K562 (cell line): Measurements from ENCODE around the gene WFIKKN1. TPM values are rescaled to one million over a fixed set of nuclear protein-coding genes. Genes with fewer than 3 reads are reported as not detected.

ENCODE experiments used
- ATAC-seq: fragments of 200-7000 bp; cut with Tn5 transposase; 3 replicates; pipeline ENCODE4 v1.9.1; 2020; ENCODE audit warnings: moderate library complexity
- BruUV-seq: library from RNA; stranded (reverse); fragments of 400-500 nt; replicated peaks from 2 replicates; lab custom pipeline; 2021; lab: Mats Ljungman, UMichigan
- CTCF ChIA-PET: fragments of 300-600 bp; formaldehyde crosslinking; extraction: SDS; loops from one replicate; lab custom pipeline; 2021; ENCODE audit warnings: low intra/inter-chr PET ratio; lab: Yijun Ruan, JAX
- POLR2A ChIA-PET: fragments of 300-600, 350-650 bp; sonication (Branson Sonifier 250); formaldehyde crosslinking; extraction: SDS; loops from one replicate; lab custom pipeline; 2021; ENCODE audit warnings: antibody characterized with exemption, inconsistent platforms; lab: Yijun Ruan, JAX
- DNase-seq, 4 experiments: peaks; one replicate each; pipeline versions ENCODE4 v3.0.0 to v3.0.0-alpha.2; 2011 to 2018; ENCODE audit warnings: low spot score in 3 of 4, mixed read lengths in 3 of 4; ENCODE audit errors: extremely low read depth in 1 of 4
- FAIRE-seq: peaks from 2 replicates; lab custom pipeline; 2011; peaks lifted over from hg19 to GRCh38; lab: Jason Lieb, UNC
- H2AFZ ChIP-seq: 2 replicates; pipeline ENCODE4 v1.6.0; 2011; ENCODE audit warnings: low read depth, low read length, control low read depth, inconsistent platforms
- H3K27ac ChIP-seq: fragments of 200-600 bp; 3 replicates; pipeline ENCODE4 v1.8.0; 2011; ENCODE audit warnings: low read depth, mild to moderate bottlenecking, control low read depth, inconsistent platforms, low read length, moderate library complexity, mixed read lengths; ENCODE audit errors: extremely low read depth
- H3K27me3 ChIP-seq, 2 experiments: fragments of 300-600 bp in 1 of 2; 2 replicates in 1 of 2; 3 replicates in 1 of 2; pipeline versions ENCODE4 v1.6.0 to v1.8.0; 2011; ENCODE audit warnings: inconsistent platforms in 2 of 2, low read length in 2 of 2, mild to moderate bottlenecking in 1 of 2, mixed read lengths in 1 of 2, moderate library complexity in 1 of 2; ENCODE audit not compliant: control insufficient read depth in 2 of 2, insufficient read depth in 2 of 2
- H3K36me3 ChIP-seq: fragments of 300-600 bp; 3 replicates; pipeline ENCODE4 v1.8.0; 2011; ENCODE audit warnings: mild to moderate bottlenecking, low read length, inconsistent platforms; ENCODE audit not compliant: control insufficient read depth, insufficient read depth
- H3K4me1 ChIP-seq, 2 experiments: fragments of 200-600 bp in 1 of 2; replicated peaks in 1 of 2; 2 replicates in 1 of 2; 3 replicates in 1 of 2; pipeline versions ENCODE4 v1.5.1 to v1.8.0; 2011; ENCODE audit warnings: inconsistent platforms in 2 of 2, low read length in 2 of 2, mild to moderate bottlenecking in 1 of 2, mixed read lengths in 1 of 2, moderate library complexity in 1 of 2; ENCODE audit not compliant: control insufficient read depth in 2 of 2, insufficient read depth in 2 of 2
- H3K4me2 ChIP-seq: 2 replicates; pipeline ENCODE4 v1.6.1; 2011; ENCODE audit warnings: low read length, control low read depth, inconsistent platforms, mixed read lengths; ENCODE audit not compliant: insufficient read depth
- H3K4me3 ChIP-seq: fragments of 200-600 bp; sonication (generic), shearing (Covaris generic); 2 replicates; pipeline ENCODE4 v1.5.1; 2016; ENCODE audit warnings: control low read depth, inconsistent platforms
- H3K79me2 ChIP-seq: fragments of 200-600 bp; 3 replicates; pipeline ENCODE4 v1.8.0; 2011; ENCODE audit warnings: low read length, inconsistent platforms; ENCODE audit not compliant: control insufficient read depth, insufficient read depth
- H3K9ac ChIP-seq, 2 experiments: 2 replicates each; pipeline versions ENCODE4 v1.6.0 to v1.6.1; 2011; ENCODE audit warnings: low read depth in 2 of 2, low read length in 2 of 2, control low read depth in 1 of 2, inconsistent platforms in 1 of 2, mild to moderate bottlenecking in 1 of 2, mixed read lengths in 1 of 2; ENCODE audit not compliant: insufficient read depth in 1 of 2
- H3K9me1 ChIP-seq: one replicate; pipeline ENCODE4 v1.6.0; 2011; ENCODE audit warnings: inconsistent platforms, mild to moderate bottlenecking, low read length, moderate library complexity; ENCODE audit not compliant: control insufficient read depth, insufficient read depth
- H3K9me3 ChIP-seq: replicated peaks from 2 replicates; pipeline ENCODE4 v1.5.1; 2011; ENCODE audit warnings: low read depth, low read length, inconsistent platforms; ENCODE audit not compliant: control insufficient read depth, insufficient read depth
- H4K20me1 ChIP-seq: replicated peaks from 2 replicates; pipeline ENCODE4 v1.6.1; 2011; ENCODE audit warnings: low read length, inconsistent platforms, mixed read lengths; ENCODE audit not compliant: control insufficient read depth, insufficient read depth
- BCOR ChIP-seq: fragments of 450-650 bp; IDR thresholded peaks from 2 replicates; pipeline ENCODE4 v1.6.1; 2016
- GABPB1 ChIP-seq: sonication (generic); formaldehyde crosslinking; IDR thresholded peaks from 2 replicates; pipeline ENCODE4 v1.8.0; 2022; ENCODE audit warnings: mild to moderate bottlenecking, missing genetic modification reagents
- KHSRP ChIP-seq: fragments of 450-650 bp; IDR thresholded peaks from 2 replicates; pipeline ENCODE4 v1.6.1; 2017
- POLR2G ChIP-seq: fragments of 200-400 bp; formaldehyde crosslinking; IDR thresholded peaks from 2 replicates; pipeline ENCODE4 v1.6.1; 2017; ENCODE audit warnings: low read depth, mild to moderate bottlenecking, antibody characterized with exemption, low read length, moderate library complexity
- RBM22 ChIP-seq: fragments of 200-400 bp; formaldehyde crosslinking; IDR thresholded peaks from 2 replicates; pipeline ENCODE4 v1.6.1; 2018; ENCODE audit warnings: low read length, low read depth; ENCODE audit not compliant: poor library complexity, severe bottlenecking
- SNIP1 ChIP-seq: fragments of 450-650 bp; IDR thresholded peaks from 2 replicates; pipeline ENCODE4 v1.7.1; 2017; ENCODE audit warnings: low read depth, mild to moderate bottlenecking
- YY1 ChIP-seq, 3 experiments: IDR thresholded peaks; 2 replicates each; pipeline ENCODE4 v1.6.1; 2011; ENCODE audit warnings: low read length in 2 of 3, mild to moderate bottlenecking in 2 of 3, moderate library complexity in 2 of 3, borderline replicate concordance in 1 of 3, control low read depth in 1 of 3, low read depth in 1 of 3; ENCODE audit not compliant: insufficient read depth in 3 of 3, insufficient replicate concordance in 2 of 3, control insufficient read depth in 1 of 3, insufficient read length in 1 of 3; ENCODE audit errors: extremely low read depth in 1 of 3
- ZNF232 ChIP-seq: sonication (generic); formaldehyde crosslinking; IDR thresholded peaks from 2 replicates; pipeline ENCODE4 v1.8.0; 2022; ENCODE audit warnings: mild to moderate bottlenecking, missing genetic modification reagents
- WGBS: fragments of 100-300 bp; shearing (Covaris generic); methylation state at CpG from one replicate; pipeline ENCODE4 v1.1.6; 2016; ENCODE audit warnings: low coverage, mixed read lengths; ENCODE audit not compliant: insufficient coverage; ENCODE audit errors: missing lambda C conversion rate; 5-methylcytosine and 5-hydroxymethylcytosine counted together
- in situ Hi-C: fragments of 300-500 bp; cut with MboI; formaldehyde crosslinking; loops from 4 replicates; pipeline ENCODE4 v1.15.0; 2018; ENCODE audit warnings: inconsistent platforms, mixed read lengths
- intact Hi-C: fragments of 100-400 bp; cut with micrococcal nuclease; formaldehyde crosslinking; loops from 2 replicates; pipeline ENCODE4 v1.14.2; 2022
- polyA plus RNA-seq, 8 experiments: library from polyadenylated mRNA; depleted of rRNA in 4 of 8; stranded (reverse) in 5 of 8; unstranded in 3 of 8; fragments of >200 nt; fragmentation: Nextera tagmentation in 2 of 8; fragmentation: Illumina TruSeq in 1 of 8; extraction: Ambion mirVana in 2 of 8; extraction: Trizol in 1 of 8; gene quantifications; 2 replicates each; pipeline versions ENCODE4 v1.2.1 to v1.2.3, GENCODE V29; 2011 to 2014; ENCODE audit warnings: inconsistent platforms in 1 of 8, missing spikeins in 1 of 8
- total RNA-seq, 7 experiments: library from RNA; depleted of rRNA in 6 of 7; stranded (reverse); fragments of >200 nt in 6 of 7; fragmentation: Illumina TruSeq in 2 of 7; extraction: Trizol in 2 of 7; gene quantifications; 2 replicates each; pipeline versions ENCODE4 v1.2.1 to v1.2.3, GENCODE V29; 2011 to 2021; ENCODE audit warnings: low replicate concordance in 1 of 7
- TF ChIP-seq, protein P1 (sequence below): fragments of 250-450 bp; sonication (Bioruptor Pico); IDR thresholded peaks from 2 replicates; pipeline ENCODE4 v1.8.0; 2021; ENCODE audit warnings: borderline replicate concordance, mild to moderate bottlenecking, moderate library complexity; ENCODE audit not compliant: poor library complexity, severe bottlenecking
- TF ChIP-seq, protein P2 (sequence below): fragments of 250-450 bp; sonication (Bioruptor Pico); IDR thresholded peaks from 2 replicates; pipeline ENCODE4 v1.8.0; 2022; ENCODE audit warnings: inconsistent platforms, mild to moderate bottlenecking, moderate library complexity, borderline replicate concordance

Gene WFIKKN1
- total and polyA plus RNA-seq, 9 of the 15 experiments (the other 6 are each of a cell fraction or from before 2014, with no cell fraction given): 0.14 to 1.1 (median 0.50) TPM; not detected in 4

DNA sequence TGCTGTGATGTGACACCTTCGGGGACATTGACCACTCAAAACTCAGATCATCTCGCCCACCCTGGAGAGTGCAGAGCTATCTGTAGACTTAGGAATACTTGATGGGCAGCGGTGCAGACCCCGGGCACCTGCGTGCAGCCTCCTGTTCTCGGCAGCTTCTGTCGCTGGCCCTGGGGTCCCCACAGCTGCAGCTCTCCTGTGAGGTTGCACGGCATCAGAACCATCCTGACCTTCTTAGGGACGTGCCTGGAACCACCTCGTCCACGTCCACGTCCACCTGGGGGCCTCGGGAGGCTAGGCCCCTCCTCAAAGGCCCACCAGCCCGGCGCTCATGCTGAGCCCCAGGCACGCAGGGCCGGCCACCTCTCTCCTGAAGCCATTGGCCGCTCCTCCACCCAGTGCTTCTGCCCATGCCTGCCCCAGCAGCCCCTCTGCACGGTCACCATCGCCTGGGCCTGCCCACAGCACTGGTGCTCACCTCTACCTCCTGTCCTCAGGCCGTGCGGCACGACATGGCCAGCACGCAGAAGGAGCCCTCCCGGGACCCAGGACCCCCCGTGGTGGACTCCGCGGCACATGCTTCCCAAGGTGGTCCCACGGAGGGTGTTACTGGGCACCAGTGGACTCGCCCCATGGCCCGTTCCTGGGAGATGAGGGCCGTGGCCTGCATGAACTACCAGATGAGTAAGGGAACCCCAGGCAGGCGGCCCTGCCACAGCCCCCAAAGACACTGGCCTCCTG lies 2.3 kb upstream of the WFIKKN1 start:
- POLR2A ChIA-PET: interaction anchor here (0.7 to 0.9 kb wide), 6 partner anchors 38 to 405 kb away, joined by 3 to 4 read pairs (median 3); no protein-coding TSS in a partner anchor
- H4K20me1 ChIP-seq: no peaks in the 10 kb centered on the region
- ATAC-seq (no peak), DNase-seq (no peak), FAIRE-seq (no peak)
- no peak overlapping the region for H3K27ac ChIP-seq
- no peak overlapping the region for H2AFZ ChIP-seq
- TF ChIP-seq POLR2G (peak; percentile 56; the same call in 1 of the 2 replicates), BCOR (no peak)
- H3K27me3 ChIP-seq: no peaks in the 10 kb centered on the region
- peak overlapping the region in 1 of 2 experiments; percentile 84; a peak in 1 of 4 replicates for H3K9ac ChIP-seq
- CTCF ChIA-PET: no interaction called here
- H3K79me2 ChIP-seq: 0 out of 3 replicates have a peak, but pooled peaks cover 12% of the 10 kb centered on the region
- no peak overlapping the region for H3K4me2 ChIP-seq
- H3K36me3 ChIP-seq: peaks cover 31% of the 10 kb centered on the region; the same call in 2 of the 3 replicates
- H3K4me1 ChIP-seq: peaks cover 29 to 92% of the 10 kb centered on the region in 2 experiments
- H3K4me3 ChIP-seq: no peak overlapping the region
- BruUV-seq: no TSS peak
- H3K9me1 ChIP-seq: no peaks in the 10 kb centered on the region
- intact Hi-C loops: no loop called here
- in situ Hi-C loops: no loop called here
- 91% methylated on average over 30 of the region's 33 CpGs for WGBS
- no peaks in the 10 kb centered on the region for H3K9me3 ChIP-seq

DNA sequence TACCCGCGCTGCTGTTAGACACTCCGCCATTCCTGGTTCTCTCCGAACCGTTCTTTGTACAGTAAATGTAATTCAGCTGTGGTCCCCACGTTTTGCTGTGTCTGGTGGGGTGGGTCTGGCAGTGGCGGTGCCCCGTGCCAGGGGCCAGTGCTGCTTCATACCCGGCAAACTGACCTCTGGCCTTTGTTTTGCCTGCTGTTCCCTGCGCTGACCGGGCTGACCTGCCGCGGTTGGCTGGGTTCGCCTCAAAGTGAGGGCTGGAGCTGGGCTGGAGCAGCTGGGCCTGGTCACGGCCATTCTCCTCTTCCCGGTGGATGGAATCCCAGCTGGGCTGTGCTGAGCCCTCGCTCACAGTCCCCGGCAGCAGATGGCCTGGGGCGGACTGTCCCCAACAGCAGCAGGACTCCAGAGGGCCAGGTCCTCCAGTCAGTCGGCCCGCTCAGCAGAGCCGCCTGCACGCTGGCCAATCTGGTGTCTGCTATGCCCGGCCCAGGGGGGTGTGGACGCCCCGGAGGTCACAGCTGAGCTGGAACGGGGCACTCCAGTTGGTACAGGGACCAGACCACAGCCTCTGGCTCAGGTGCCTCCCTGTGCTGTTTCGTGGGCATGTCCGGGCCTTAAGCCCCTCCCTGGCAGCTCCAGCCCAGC lies 1.5 kb upstream of the WFIKKN1 start:
- Histone ChIP-seq H3K4me3 (no peak overlapping the region), H3K9me1 (no peaks in the 10 kb centered on the region), H3K9ac (peak overlapping the region in 1 of 2 experiments; percentile 84; a peak in 2 of 4 replicates), H2AFZ (no peak overlapping the region), H3K4me1 (peaks cover 24 to 92% of the 10 kb centered on the region in 2 experiments), H3K27ac (peak overlapping the region; percentile 64; the same call in 2 of the 3 replicates), H3K36me3 (peaks cover 39% of the 10 kb centered on the region; the same call in 2 of the 3 replicates), H3K27me3 (no peaks in the 10 kb centered on the region), H3K9me3 (no peaks in the 10 kb centered on the region), H3K4me2 (no peak overlapping the region), H4K20me1 (no peaks in the 10 kb centered on the region), H3K79me2 (0 out of 3 replicates have a peak, but pooled peaks cover 6% of the 10 kb centered on the region)
- DNase-seq: no peak
- no TSS peak for BruUV-seq
- FAIRE-seq: no peak
- ChIA-PET CTCF (no interaction called here), POLR2A (interaction anchor here (0.9 kb wide), 1 partner anchor 40 kb away, joined by 4 read pairs; no protein-coding TSS in a partner anchor)
- intact Hi-C loops (no loop called here), in situ Hi-C loops (no loop called here)
- no peak for ATAC-seq
- WGBS: 81% methylated on average over 27 of the region's 29 CpGs
- peak in 1 of 3 experiments; percentile 9 for TF ChIP-seq YY1 (IDR thresholded peaks at IDR 0.05; ENCODE audit: borderline replicate concordance in 1 of 3, control insufficient read depth in 1 of 3, extremely low read depth in 1 of 3, insufficient read depth in 3 of 3, insufficient read length in 1 of 3, insufficient replicate concordance in 2 of 3, low read depth in 1 of 3, low read length in 2 of 3)
- peak; percentile 27 for TF ChIP-seq RBM22
- TF ChIP-seq, protein P1, sequence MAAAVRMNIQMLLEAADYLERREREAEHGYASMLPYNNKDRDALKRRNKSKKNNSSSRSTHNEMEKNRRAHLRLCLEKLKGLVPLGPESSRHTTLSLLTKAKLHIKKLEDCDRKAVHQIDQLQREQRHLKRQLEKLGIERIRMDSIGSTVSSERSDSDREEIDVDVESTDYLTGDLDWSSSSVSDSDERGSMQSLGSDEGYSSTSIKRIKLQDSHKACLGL (CRISPR knock-in tag): no peak
- TF ChIP-seq GABPB1 (CRISPR knock-in tag): 0 out of 2 replicates have a peak, but pooled peaks have one; percentile 38
- TF ChIP-seq, protein P2, sequence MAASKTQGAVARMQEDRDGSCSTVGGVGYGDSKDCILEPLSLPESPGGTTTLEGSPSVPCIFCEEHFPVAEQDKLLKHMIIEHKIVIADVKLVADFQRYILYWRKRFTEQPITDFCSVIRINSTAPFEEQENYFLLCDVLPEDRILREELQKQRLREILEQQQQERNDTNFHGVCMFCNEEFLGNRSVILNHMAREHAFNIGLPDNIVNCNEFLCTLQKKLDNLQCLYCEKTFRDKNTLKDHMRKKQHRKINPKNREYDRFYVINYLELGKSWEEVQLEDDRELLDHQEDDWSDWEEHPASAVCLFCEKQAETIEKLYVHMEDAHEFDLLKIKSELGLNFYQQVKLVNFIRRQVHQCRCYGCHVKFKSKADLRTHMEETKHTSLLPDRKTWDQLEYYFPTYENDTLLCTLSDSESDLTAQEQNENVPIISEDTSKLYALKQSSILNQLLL (CRISPR knock-in tag): no peak
- no peak for TF ChIP-seq KHSRP
- no peak for TF ChIP-seq ZNF232
- TF ChIP-seq SNIP1: no peak
